Activated naive CD4-positive, alpha-beta T cell treated with anti-CD3 and anti-CD28 coated beads, Interleukin-2, amount 50 U/mL, for 72 hours (primary cell): Measurements from ENCODE around the gene ZNF652. TPM values are rescaled to one million over a fixed set of nuclear protein-coding genes. Genes with fewer than 3 reads are reported as not detected.
"Not testable (repeated sequence)": the region's sequence is repeated elsewhere in the genome, so short reads cannot be mapped to it uniquely, and the experiment has no call there.

ENCODE experiments used
- ATAC-seq, 2 donors: fragments of 150-1000 bp; cut with Tn5 transposase; 2 replicates each; pipeline ENCODE4 v1.10.0; 2021; ENCODE audit warnings: mild to moderate bottlenecking in 2 of 2, moderate library complexity in 2 of 2
- DNase-seq, 2 donors: peaks; one replicate each; pipeline ENCODE4 v3.0.0; 2021 to 2022; ENCODE audit warnings: low spot score in 2 of 2
- H3K27ac Mint-ChIP-seq, 2 donors: one replicate each; pipeline ENCODE4 v1.8.0; 2022; ENCODE audit warnings: mild to moderate bottlenecking in 2 of 2, mixed read lengths in 2 of 2
- H3K36me3 Mint-ChIP-seq, 2 donors: one replicate each; pipeline ENCODE4 v1.8.0; 2022; ENCODE audit warnings: mixed read lengths in 2 of 2
- H3K9me3 Mint-ChIP-seq, 2 donors: one replicate each; pipeline ENCODE4 v1.8.0; 2022; ENCODE audit warnings: mixed read lengths in 2 of 2
- total RNA-seq, 2 donors: library from RNA; stranded (reverse); gene quantifications; one replicate each; pipeline ENCODE4 v1.2.3, GENCODE V29; 2022

Gene ZNF652
- total RNA-seq, 2 donors from 2014 or later = 5.8 to 6.3 TPM

- H3K36me3 Mint-ChIP-seq = no peaks in the 10 kb centered on the region
- no peaks in the 10 kb centered on the region for H3K9me3 Mint-ChIP-seq
- no peak for ATAC-seq
- H3K27ac Mint-ChIP-seq = no peak overlapping the region
- no peak for DNase-seq
Observed at GRCh38 chr17:49269356-49269755, 92.7 kb downstream of the ZNF652 start.

GRCh38 chr17:49267912-49268311, 94.1 kb downstream of the ZNF652 start:
- ATAC-seq = no peak
- no peak overlapping the region for H3K27ac Mint-ChIP-seq
- no peaks in the 10 kb centered on the region for H3K9me3 Mint-ChIP-seq
- H3K36me3 Mint-ChIP-seq = no peaks in the 10 kb centered on the region
- DNase-seq = no peak

- Mint-ChIP-seq H3K9me3 (no peaks in the 10 kb centered on the region), H3K36me3 (no peaks in the 10 kb centered on the region), H3K27ac (no peak overlapping the region)
- DNase-seq (no peak), ATAC-seq (no peak)
Observed at GRCh38 chr17:49266233-49266632, 95.8 kb downstream of the ZNF652 start.

GRCh38 chr17:49261540-49261939, 100.5 kb downstream of the ZNF652 start:
- H3K36me3 Mint-ChIP-seq, H3K9me3 Mint-ChIP-seq, ATAC-seq, H3K27ac Mint-ChIP-seq, DNase-seq: not testable (repeated sequence)

DNA sequence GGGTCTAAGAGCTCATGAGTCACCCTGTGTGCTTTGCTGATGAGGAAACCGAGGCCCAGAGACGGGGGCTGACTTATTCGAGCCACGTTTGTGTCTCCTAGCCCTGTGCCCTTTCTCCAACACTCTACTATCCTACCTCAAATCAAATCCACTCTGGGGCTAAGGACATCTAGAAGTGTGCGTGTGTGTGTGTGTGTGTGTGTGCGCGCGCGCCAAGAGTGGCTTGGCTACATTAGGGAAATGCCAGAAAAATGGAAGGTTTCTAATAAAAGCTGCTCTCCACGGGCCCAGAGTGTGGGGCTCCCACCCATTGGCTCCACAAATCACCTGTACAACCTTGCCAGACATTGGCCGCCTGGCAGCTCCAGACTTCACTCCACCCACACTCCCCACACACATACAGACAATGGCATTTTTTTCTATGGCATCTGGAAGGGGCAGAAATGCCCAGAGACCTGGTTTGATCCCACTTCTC, 101.2 kb downstream of the ZNF652 start:
- Mint-ChIP-seq H3K36me3 (no peaks in the 10 kb centered on the region), H3K27ac (peak overlapping the region; percentile 22 to 78), H3K9me3 (no peaks in the 10 kb centered on the region)
- no peak for DNase-seq
- no peak for ATAC-seq

GRCh38 chr17:49260011-49260816, 101.8 kb downstream of the ZNF652 start:
- peak overlapping the region; percentile 22 to 78 for H3K27ac Mint-ChIP-seq
- DNase-seq (peak; percentile 52 to 73), ATAC-seq (peak; percentile 87 to 95)

GRCh38 chr17:49259663-49260010, 102.4 kb downstream of the ZNF652 start:
- no peaks in the 10 kb centered on the region for H3K9me3 Mint-ChIP-seq

More at GRCh38 chr17:49260011-49260816, 101.8 kb downstream of the ZNF652 start:
- H3K9me3 Mint-ChIP-seq = no peaks in the 10 kb centered on the region
- no peaks in the 10 kb centered on the region for H3K36me3 Mint-ChIP-seq

GRCh38 chr17:49258394-49258793, 103.7 kb downstream of the ZNF652 start:
- no peak overlapping the region for H3K27ac Mint-ChIP-seq
- H3K9me3 Mint-ChIP-seq = no peaks in the 10 kb centered on the region
- no peak for ATAC-seq
- H3K36me3 Mint-ChIP-seq = no peaks in the 10 kb centered on the region
- DNase-seq = no peak

More at GRCh38 chr17:49259663-49260010, 102.4 kb downstream of the ZNF652 start:
- DNase-seq (no peak), ATAC-seq (no peak)
- H3K36me3 Mint-ChIP-seq = no peaks in the 10 kb centered on the region
- peak overlapping the region in 1 of 2 donors; percentile 78 for H3K27ac Mint-ChIP-seq

- DNase-seq (no peak), ATAC-seq (no peak)
- H3K27ac Mint-ChIP-seq = no peak overlapping the region
- H3K36me3 Mint-ChIP-seq = no peaks in the 10 kb centered on the region
- no peaks in the 10 kb centered on the region for H3K9me3 Mint-ChIP-seq
Observed at GRCh38 chr17:49255125-49255524, 106.9 kb downstream of the ZNF652 start.

- no peaks in the 10 kb centered on the region for H3K36me3 Mint-ChIP-seq
- DNase-seq (no peak), ATAC-seq (no peak)
- H3K27ac Mint-ChIP-seq = no peak overlapping the region
- no peaks in the 10 kb centered on the region for H3K9me3 Mint-ChIP-seq
Observed at GRCh38 chr17:49254066-49254465, 108.0 kb downstream of the ZNF652 start.

GRCh38 chr17:49252148-49252695, 109.8 kb downstream of the ZNF652 start:
- DNase-seq (no peak), ATAC-seq (no peak)
- H3K36me3 Mint-ChIP-seq = no peaks in the 10 kb centered on the region
- H3K9me3 Mint-ChIP-seq = no peaks in the 10 kb centered on the region
- peak overlapping the region in 1 of 2 donors; percentile 4 for H3K27ac Mint-ChIP-seq

DNA sequence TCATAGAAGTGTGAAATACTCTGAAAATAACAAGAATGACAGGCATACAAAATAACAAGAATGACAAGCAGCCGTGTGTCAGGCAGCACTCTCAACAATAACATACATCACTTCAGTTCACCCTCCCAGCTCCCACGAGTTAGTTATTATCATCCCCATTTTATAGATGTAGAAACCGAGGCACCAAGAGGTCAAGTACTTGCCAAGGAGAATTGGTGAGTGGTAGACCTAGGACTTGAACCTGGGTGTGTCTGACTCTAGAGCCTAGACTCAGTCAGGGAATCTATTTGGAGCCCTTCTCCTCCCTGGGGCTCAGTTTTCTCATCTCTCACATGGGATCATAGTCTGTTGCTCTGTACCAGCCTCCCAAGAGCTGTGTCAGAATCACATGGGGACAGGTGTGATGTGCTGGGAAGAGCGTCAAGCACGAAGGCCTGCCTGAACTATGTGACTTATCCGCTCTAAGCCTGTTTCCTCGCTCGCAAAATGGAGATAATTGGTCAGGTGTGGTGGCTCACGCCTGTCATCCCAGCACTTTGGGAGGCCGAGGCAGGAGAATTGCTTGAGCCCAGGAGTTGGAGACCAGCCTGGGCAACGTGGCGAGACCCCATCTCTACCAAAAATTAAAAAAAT, 112.0 kb downstream of the ZNF652 start:
- Mint-ChIP-seq H3K36me3 (no peaks in the 10 kb centered on the region), H3K9me3 (no peaks in the 10 kb centered on the region), H3K27ac (no peak overlapping the region)
- DNase-seq (no peak), ATAC-seq (no peak)

- Mint-ChIP-seq H3K27ac (no peak overlapping the region), H3K36me3 (no peaks in the 10 kb centered on the region), H3K9me3 (no peaks in the 10 kb centered on the region)
- DNase-seq (no peak), ATAC-seq (no peak)
Observed at GRCh38 chr17:49249292-49249794, 112.7 kb downstream of the ZNF652 start.

DNA sequence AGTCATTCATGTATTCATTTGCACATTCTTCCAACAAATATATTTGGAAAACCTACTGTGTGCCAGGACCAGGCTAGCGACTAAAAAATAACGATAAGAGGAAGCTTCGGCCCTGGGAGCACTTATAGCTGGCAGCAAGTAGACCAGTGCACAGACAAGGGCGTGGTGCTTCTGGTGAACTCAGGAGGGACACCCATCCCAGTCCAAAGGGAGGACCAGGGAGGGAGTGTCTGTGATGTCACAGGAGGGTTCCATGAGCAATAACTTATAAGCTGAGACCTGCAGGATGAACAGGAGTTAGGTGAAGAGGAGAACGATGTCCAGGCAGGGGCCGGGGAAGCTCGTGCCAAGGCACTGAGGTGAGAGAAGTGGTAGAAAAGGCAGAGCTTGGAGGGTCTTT, 114.1 kb downstream of the ZNF652 start:
- ATAC-seq (no peak), DNase-seq (no peak)
- H3K36me3 Mint-ChIP-seq = no peaks in the 10 kb centered on the region
- no peaks in the 10 kb centered on the region for H3K9me3 Mint-ChIP-seq
- H3K27ac Mint-ChIP-seq = no peak overlapping the region

- no peak overlapping the region for H3K27ac Mint-ChIP-seq
- no peak for ATAC-seq
- no peaks in the 10 kb centered on the region for H3K9me3 Mint-ChIP-seq
- H3K36me3 Mint-ChIP-seq = no peaks in the 10 kb centered on the region
- no peak for DNase-seq
Observed at GRCh38 chr17:49244839-49245238, 117.2 kb downstream of the ZNF652 start.
